Stimulated activated CD8-positive, alpha-beta memory T cell treated with anti-CD3 and anti-CD28 coated beads, Interleukin-15, amount 100 ng/mL, for 24 hours (primary cell): ENCODE measurements around the gene CD33.
"Not testable (repeated sequence)": the region's sequence is repeated elsewhere in the genome, so short reads cannot be mapped to it uniquely, and the experiment has no call there.

Experiments used
- DNase-seq: peaks from one replicate; pipeline ENCODE4 v3.0.0-alpha.2; 2020; ENCODE audit warnings: low read depth

The CD33 gene

DNA sequence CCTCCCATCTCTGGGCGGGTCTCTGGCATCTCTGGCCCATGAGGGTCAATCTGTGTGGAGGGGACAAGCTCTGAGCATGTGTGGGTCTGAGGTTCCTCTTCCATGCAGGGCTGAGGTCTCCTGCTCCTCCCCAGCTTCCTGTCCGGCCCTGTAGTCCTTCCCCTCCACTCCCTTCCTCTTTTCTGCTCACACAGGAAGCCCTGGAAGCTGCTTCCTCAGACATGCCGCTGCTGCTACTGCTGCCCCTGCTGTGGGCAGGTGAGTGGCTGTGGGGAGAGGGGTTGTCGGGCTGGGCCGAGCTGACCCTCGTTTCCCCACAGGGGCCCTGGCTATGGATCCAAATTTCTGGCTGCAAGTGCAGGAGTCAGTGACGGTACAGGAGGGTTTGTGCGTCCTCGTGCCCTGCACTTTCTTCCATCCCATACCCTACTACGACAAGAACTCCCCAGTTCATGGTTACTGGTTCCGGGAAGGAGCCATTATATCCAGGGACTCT is at the start of gene CD33:
TSS of gene CD33 (plus strand) at position 183 of the 496 bp plus-strand sequence. CDS start at position 222, 39 bp downstream.
- not testable (repeated sequence) for DNase-seq

GRCh38 chr19:51179256-51179655 is 45.6 kb upstream of the CD33 start:
- DNase-seq = no peak

DNA sequence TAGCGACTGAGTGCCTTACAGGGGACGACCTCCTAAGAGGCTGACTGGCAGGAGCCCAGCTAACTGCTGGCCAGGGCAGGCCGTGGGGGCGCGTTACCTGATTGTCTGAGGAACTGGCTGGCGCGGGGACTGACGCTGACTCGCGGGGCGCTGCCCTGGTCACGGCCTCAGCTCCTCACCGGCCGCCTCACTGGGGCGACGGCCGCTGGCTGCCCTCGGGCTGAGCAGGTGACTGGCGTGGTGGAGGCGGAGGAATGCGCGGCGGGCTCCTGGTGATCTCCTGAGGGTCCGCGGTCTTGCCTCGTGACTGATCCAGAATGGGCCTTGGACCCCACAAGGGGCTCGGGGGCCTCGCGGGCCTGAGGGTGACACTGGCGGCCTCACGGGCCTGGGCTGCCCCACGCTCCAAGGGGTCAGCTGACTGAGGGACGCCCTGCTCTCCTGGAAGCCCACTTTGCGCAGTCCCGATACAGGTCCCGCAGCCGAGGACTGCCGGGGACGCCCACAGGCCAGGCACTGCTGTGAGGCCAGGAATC is 43.4 kb upstream of the CD33 start:
- no peak for DNase-seq

- DNase-seq = no peak
Observed at GRCh38 chr19:51181913-51182419, 42.9 kb upstream of the CD33 start.

GRCh38 chr19:51183629-51184028 is 41.3 kb upstream of the CD33 start:
- DNase-seq = no peak

- no peak for DNase-seq
Observed at GRCh38 chr19:51185069-51185867, 39.6 kb upstream of the CD33 start.

DNA sequence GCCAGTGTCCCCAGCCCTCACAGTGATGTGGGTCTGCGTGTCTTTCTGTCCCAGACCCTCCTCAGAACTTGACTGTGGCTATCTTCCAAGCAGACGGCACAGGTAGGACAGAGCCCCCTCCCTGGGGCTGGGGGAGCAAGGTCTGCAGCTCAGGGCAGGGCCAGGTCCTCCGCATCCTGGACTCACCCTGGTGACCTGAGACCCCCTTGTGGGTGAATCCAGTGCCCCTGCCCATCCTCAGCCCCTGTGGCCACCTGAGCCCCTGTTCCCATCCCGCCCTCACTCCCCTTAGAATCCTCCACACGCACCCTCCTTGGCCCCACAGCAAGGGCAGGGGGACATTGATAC is 39.0 kb upstream of the CD33 start:
- DNase-seq = no peak

GRCh38 chr19:51186323-51186722 is 38.6 kb upstream of the CD33 start:
- no peak for DNase-seq

- no peak for DNase-seq
Observed at GRCh38 chr19:51187395-51188226, 37.3 kb upstream of the CD33 start.

DNA sequence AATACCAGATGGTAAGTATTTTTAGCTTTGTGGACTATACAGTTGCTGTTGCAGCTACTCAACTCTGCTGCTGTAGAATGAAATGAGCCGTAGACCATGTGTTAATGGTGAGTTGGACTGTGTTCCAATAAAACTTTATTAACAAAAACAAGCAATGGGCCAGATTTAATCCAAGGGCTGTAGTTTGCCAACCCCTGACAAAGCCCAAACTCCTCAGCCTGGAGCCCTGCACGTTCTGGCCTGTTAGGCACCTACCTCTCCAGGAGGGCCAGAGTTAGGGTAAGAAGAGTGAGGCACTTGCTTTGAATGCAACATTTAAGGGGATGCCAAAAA is 36.7 kb upstream of the CD33 start:
- no peak for DNase-seq

DNA sequence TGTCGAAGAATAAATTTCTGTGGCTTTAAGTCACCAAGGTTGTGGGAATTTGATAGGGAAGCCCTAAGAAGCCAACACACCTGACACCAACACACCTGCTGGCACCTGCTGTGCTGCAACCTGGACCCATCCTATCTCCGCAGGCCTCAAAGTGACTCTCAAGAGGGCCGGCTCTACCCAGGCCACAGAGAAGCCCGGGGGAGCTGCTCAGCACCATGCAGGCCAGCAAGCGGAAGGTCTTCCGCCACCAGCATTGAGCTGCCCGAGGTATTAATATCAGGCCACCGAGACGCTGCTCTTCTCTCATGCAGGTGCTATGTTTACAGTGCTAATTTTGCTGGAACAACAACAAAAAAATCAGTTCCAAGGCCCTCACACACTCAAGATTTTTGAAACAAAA is 32.2 kb upstream of the CD33 start:
- DNase-seq = no peak

DNA sequence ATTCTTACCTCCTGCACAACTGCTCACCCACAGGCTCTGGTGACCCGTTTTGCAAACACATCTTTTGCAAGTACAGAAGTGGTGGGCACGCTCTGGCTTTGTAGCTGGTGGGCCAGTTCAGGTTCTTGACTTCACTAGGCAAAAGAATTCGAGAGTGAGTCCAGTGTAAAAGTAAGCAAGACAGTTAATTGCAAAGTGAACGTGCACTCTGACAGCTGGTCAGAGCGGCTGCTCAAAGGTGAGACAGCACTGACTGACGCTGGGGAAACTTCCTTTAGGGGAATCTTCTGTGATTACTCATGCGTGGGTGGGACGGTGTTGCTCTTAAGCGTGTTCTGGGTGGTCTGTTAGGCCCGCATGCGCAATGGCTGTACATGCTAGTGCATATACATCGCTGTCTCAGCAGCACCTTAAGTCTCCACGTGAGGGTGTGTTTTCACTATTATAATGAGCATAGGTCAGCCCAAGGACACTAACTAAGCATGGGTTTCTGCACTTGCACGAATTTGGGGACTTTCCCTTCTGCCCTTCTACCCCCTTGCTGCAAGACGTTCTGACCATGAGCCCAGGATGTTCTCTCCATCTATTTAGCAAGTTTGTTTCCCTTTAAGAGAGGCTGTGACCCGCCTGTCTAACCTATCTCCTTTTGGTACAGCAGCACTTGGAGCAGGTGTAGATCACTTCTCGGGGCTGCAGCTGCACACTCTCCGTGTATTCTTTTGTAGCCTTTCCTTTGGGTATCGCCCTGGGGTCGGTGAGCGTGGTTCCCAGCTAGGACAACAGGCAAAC is 30.2 kb upstream of the CD33 start:
- no peak for DNase-seq

- DNase-seq = no peak
Observed at GRCh38 chr19:51195316-51195586, 29.6 kb upstream of the CD33 start.

DNA sequence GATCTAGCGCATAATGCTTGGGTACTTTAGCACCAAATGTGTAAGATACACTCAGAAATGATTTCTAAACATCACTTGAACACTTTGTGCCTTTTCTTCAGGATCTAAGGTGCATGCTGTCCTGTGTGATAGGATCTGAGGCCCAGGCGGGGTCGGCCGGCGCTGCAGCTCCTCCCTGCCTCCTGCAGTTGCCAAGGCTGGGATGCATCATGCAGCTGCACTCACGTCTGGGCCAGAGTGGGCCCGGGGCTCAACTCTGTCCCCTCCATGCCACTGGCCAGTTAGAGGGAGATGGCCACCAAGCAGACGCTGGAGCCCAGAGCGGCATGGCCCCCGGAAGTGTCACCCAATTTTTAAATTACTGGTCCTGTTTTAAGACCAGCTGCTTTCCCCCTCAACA is 29.3 kb upstream of the CD33 start:
- no peak for DNase-seq

DNA sequence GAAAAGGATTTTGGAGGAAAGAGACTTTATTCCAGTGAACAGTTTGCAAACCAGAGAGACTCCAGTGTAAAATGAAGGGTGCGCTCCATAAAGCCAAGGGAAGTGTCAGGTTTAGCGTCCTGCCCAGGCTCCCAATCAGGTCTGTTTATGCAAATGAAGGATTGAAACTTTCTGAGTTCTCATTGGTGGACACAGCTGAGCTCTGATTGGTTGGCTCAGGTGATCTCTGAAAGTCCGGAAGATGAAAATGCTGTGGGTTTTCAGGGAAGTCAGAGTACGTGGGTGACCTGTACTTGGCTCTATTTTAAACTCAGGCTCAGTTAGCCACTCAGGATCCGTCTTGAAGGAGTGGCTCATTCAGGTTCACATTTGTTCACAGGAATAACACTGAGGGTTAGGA is 28.7 kb upstream of the CD33 start:
- DNase-seq = no peak

DNA sequence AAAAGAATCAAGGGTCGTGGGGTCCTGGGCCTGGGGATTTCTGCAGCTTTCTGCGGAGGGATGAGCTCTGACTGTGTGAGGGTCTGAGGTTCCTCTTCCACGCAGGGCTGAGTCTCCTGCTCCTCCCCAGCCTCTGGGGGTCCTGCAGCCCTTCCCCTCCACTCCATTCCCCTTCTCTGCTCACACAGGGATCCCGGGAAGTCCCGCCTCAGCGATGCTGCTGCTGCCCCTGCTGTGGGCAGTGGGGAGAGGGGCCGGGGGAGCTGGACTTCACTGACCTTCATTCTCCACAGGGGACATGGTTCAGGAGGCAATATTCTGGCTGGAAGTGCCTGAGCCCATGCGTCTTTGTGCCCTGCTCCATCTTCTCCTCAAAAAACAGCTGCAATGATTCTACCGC is 26.2 kb upstream of the CD33 start:
- no peak for DNase-seq

DNA sequence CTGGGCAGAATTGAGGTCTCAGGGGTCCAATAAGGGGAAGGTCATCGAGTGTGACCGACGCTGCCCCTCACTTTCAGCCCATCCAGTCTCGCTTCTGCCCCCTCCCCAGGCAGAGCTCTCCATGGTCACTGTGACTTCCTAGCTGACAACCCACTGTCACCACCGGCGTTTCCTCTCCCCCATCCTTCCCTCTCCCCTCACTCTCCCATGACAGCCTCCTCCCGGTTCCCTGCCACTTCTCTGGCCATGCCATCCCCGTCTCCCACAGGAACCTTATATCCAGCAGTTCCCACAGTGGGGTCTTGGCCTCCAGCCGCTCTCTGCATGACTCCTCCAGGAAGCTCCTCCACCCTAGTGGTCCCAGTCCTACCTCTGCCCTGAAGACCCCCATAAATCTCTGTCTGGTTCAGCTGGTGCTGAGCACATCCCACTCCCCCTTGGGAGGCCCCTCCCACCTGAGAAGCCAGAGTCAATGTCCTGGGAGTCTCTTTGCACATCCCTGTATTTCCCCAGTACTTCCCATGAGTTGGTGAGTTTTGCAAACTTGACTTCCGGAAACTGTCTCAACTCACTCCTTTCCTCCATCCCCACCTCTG is 24.7 kb upstream of the CD33 start:
- no peak for DNase-seq

GRCh38 chr19:51201712-51202111 is 23.2 kb upstream of the CD33 start:
- DNase-seq = no peak

DNA sequence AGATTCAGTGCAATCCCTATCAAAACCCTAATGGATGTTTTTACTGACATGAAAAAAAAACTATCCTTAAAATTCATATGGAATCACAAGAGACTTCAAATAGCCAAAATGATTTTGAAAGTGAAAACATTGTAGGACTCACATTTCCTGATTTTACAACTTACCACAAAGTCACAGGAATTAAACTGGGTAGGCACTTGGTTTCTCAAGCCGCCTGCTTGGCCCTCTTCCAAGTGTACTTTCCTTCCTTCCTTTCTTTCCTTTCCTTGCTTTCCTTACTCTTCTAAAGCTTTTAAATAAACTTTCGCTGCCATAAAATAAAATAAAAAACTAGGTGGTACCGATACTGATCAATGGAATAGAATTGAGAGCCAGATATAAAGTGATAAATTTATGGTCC is 21.0 kb upstream of the CD33 start:
- DNase-seq = no peak

GRCh38 chr19:51204321-51204720 is 20.6 kb upstream of the CD33 start:
- DNase-seq = no peak

DNA sequence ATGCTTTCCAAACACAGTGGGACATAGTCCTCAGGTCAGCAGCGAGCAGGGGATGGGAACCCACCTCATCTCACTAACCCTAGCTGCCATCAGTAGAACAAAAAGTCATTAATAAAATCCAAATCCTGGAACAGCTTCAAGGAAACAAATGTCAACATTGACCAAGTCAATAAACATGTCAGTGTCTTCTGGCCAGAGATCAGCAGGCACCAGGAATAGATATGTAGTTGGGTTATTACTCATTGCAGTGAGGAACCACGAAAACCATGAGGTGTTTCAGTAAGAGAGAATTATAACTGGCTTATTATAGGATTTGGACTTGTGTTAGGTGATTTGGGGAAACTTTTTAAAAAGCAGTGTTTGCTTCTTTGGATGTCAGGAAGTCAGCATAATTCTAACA is 17.1 kb upstream of the CD33 start:
- no peak for DNase-seq

DNA sequence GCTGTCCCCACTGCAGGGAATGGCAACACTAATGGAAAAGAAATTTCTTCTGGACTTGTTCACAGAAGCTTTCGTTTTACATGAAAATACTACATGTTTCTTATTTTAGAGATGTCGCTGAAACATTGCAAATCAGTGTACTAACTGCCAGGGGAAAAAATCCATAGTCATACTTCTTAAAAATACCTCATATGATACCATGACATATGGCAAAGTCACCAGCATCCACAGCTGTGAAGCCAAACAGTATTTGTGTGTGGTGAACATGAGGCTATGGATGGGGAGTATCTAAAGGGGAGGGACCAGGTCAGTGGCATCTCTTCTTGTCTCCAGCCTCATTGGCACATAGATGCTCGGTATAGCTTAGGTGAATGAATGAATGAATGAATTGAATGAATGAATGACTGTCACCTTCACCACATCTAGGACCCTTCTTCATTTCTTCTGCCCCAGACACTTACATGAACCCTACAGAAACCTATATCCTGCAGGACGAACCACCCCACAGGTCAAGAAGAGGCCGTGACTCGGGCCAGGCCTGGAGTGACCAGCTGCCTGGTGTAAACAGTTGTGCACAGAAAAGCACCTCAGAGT is 14.6 kb upstream of the CD33 start:
- DNase-seq = no peak
